Ovary (tissue), 9 donors: ENCODE measurements around the gene SIRT4. TPM values are rescaled to one million over a fixed set of nuclear protein-coding genes. Genes with fewer than 3 reads are reported as not detected.

Source experiments
- DNase-seq, 5 donors: peaks; one replicate each; pipeline ENCODE4 v3.0.0-alpha.2; 2019 to 2020
- H3K27ac ChIP-seq, 2 donors: fragments of 200-600 bp; one replicate each; pipeline versions ENCODE4 v1.5.1 to v1.8.0; 2019 to 2022
- H3K27me3 ChIP-seq: fragments of 200-600 bp; one replicate; pipeline ENCODE4 v1.8.0; 2022
- H3K36me3 ChIP-seq: fragments of 200-600 bp; sonication (generic); one replicate; pipeline ENCODE4 v1.5.1; 2019
- H3K4me1 ChIP-seq: one replicate; pipeline ENCODE4 v1.8.1; 2013; ENCODE audit warnings: mild to moderate bottlenecking, moderate library complexity; ENCODE audit not compliant: insufficient read depth
- H3K4me3 ChIP-seq: fragments of 200-600 bp; sonication (generic); one replicate; pipeline ENCODE4 v1.5.1; 2017
- H3K9me3 ChIP-seq, 2 donors: fragments of 200-600 bp in 1 of 2; sonication (generic) in 1 of 2; one replicate each; pipeline versions ENCODE4 v1.5.1 to v1.8.1; 2013 to 2019; ENCODE audit warnings: mild to moderate bottlenecking in 1 of 2, moderate library complexity in 1 of 2
- CTCF ChIP-seq, 3 donors: fragments of 450-650 bp in 2 of 3; fragments of 200-600 bp in 1 of 3; IDR thresholded peaks; one replicate each; pipeline versions ENCODE4 v1.5.1 to v1.8.0; 2016 to 2022; ENCODE audit warnings: antibody characterized with exemption in 3 of 3, mild to moderate bottlenecking in 1 of 3
- EP300 ChIP-seq: sonication (generic); formaldehyde crosslinking; IDR thresholded peaks from one replicate; pipeline ENCODE4 v1.6.1; 2017; ENCODE audit warnings: antibody characterized with exemption
- POLR2A ChIP-seq: fragments of 450-650 bp; IDR thresholded peaks from one replicate; pipeline ENCODE4 v1.6.1; 2017; ENCODE audit warnings: antibody characterized with exemption, mild to moderate bottlenecking, moderate library complexity
- WGBS, 3 donors: extraction: QIAGEN DNeasy Blood & Tissue Kit in 1 of 3; methylation state at CpG; one replicate each; pipeline versions ENCODE4 v1.1.5 to v1.1.7; 2013 to 2017; 5-methylcytosine and 5-hydroxymethylcytosine counted together
- intact Hi-C, 4 donors: fragments of 100-400 bp; cut with DNase I; formaldehyde crosslinking; loops; one replicate each; pipeline versions ENCODE4 v1.11.0 to v1.15.1; 2022 to 2023
- polyA plus RNA-seq, 2 donors: library from polyadenylated mRNA; stranded (reverse); fragments of 200-250 nt in 1 of 2; fragments of 350-450 nt in 1 of 2; fragmentation: Illumina TruSeq in 1 of 2; extraction: RNeasy Lipid Tissue Mini Kit (QIAGEN cat#74804) in 1 of 2; gene quantifications; one replicate each; pipeline ENCODE4 v1.2.3, GENCODE V29; 2013 to 2014
- total RNA-seq, 7 donors: library from RNA; depleted of rRNA in 2 of 7; stranded (reverse); fragments of >200 nt in 2 of 7; fragmentation: NEBNext Ultra II Directional in 3 of 7; extraction: Animal tissue kit (Norgen Biotek cat#: 25700) in 3 of 7; gene quantifications; one replicate each; pipeline versions ENCODE4 v1.1.0 to v1.2.4, GENCODE V29; 2016 to 2023
- donor health status: DM: no; HTN: no; CAD: no; lungs with moderate emphysema.
- donor health status: DM: no; HTN: no; CAD: no.
- donor health status: Bipolar disorder and iron deficiency.
- donor health status: DM: yes; HTN: yes; CAD: no.
- donor health status: DM: no; HTN: no; CAD: no.
- donor health status: DM: yes; HTN: yes; CAD: no.

The SIRT4 gene
- total and polyA plus RNA-seq, 9 donors, result 0.87 to 4.6 (median 1.4) TPM

DNA sequence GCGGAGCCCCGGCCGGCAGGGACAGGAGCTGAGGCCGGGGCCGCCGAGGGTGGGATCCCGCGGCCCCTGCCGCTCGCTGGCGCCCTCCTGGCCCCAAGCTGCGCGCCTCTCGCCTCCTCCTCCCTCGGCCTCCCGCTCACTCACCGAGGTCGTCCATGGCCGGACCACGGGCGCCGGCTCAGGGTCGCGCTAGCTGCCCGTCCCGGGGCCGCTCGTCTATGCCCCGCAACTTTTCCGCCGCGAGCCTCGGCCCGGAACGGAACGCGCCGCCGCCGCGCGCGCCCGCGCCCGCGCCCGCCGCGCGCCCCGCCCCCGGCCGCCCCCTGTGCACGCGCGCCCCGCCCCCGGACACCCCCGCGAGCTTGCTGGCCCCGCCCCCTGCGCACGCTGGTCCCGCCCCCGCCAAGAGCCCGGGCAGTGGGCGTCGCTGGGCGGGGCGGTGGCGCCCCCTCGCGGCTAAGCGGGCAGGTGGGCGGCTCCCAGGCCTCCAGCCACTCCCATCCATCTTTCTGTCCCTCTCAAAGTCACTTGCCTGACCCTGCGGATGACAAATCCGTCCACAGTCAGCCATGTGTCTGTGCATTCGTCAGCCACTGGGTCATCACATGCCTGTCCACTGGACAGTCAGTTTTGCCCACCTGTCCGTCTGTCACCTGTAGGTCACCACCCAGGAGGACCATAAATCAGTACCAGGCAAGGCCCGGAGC, 36.5 kb upstream of the SIRT4 start, which contains the start of gene PXN:
TSS of gene PXN (minus strand) at position 258 of the 707 bp plus-strand sequence. CDS start at position 157, 101 bp downstream.
- Histone ChIP-seq H3K27ac (peak within 1 kb of the TSS; percentile 4 to 53), H3K4me1 (peaks cover 19% of the 10 kb centered on the region), H3K4me3 (peak within 1 kb of the TSS; percentile 100), H3K36me3 (no peaks in the 10 kb centered on the region), H3K9me3 (no peaks in the 10 kb centered on the region), H3K27me3 (no peaks in the 10 kb centered on the region)
- intact Hi-C loops, result loop anchor here (1.0 to 2.0 kb wide), 2 partner anchors 37 kb away; no protein-coding TSS in a partner anchor
- WGBS, 3 donors, result 1 to 2% (median 1%) methylated on average over 32 to 78 of the region's 81 CpGs
- peak; percentile 51 for TF ChIP-seq POLR2A
- peak; percentile 76 to 87 (median 85) for TF ChIP-seq CTCF (IDR thresholded peaks at IDR 0.05)
- TF ChIP-seq EP300, result no peak
- peak; percentile 84 to 94 (median 92) for DNase-seq

DNA sequence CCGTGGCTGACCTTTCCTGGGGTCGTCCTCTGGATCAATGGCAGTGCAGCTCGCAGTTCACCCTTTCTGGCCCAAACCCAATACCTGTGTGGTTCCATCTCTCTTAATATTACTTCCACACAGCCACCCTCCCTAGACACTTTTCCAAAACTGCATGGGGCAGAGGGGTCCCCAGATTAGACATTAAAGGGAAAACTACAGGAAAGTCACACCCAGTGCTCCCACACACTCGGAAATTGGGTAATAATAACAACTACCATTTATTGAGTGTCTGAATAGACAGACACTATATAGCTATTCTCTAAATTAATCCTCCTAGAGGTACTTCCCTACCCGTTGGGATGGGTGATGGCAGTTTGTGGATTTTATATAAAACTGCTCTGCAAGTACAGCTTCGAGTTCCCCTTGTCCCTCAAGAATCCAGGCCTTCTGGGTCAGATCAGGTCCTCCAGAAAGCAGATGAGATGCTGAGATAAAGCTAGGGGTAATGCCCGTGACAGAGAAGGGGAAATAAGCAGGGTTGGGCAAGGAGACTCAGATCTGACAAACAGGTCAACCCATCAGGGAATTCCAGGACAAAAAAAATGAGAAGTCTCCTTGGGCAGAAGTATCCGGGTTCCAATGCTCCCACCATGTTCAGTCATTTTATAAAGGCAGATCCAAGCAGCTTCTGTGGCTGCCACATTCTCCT, 35.8 kb upstream of the SIRT4 start:
- Histone ChIP-seq H3K27ac (peak overlapping the region in 1 of 2 donors; percentile 13), H3K9me3 (no peaks in the 10 kb centered on the region), H3K36me3 (no peaks in the 10 kb centered on the region), H3K4me3 (no peak overlapping the region), H3K4me1 (peaks cover 19% of the 10 kb centered on the region), H3K27me3 (no peaks in the 10 kb centered on the region)
- DNase-seq, result no peak
- 26 to 35% (median 28%) methylated on average over 8 of the region's 8 CpGs for WGBS, 3 donors
- intact Hi-C loops, result loop anchor here in 1 of 4 donors (1.0 kb wide), 1 partner anchor 38 kb away; no protein-coding TSS in a partner anchor
- TF ChIP-seq POLR2A (no peak), CTCF (IDR thresholded peaks at IDR 0.05) (no peak), EP300 (no peak)

GRCh38 chr12:120267736-120268135, 34.4 kb upstream of the SIRT4 start:
- H3K9me3 ChIP-seq, result no peaks in the 10 kb centered on the region
- peaks cover 10% of the 10 kb centered on the region for H3K4me1 ChIP-seq
- intact Hi-C loops, result no loop called here
- H3K27ac ChIP-seq, result no peak overlapping the region
- TF ChIP-seq CTCF (IDR thresholded peaks at IDR 0.05) (no peak), POLR2A (no peak), EP300 (no peak)
- H3K27me3 ChIP-seq, result no peaks in the 10 kb centered on the region
- WGBS, 3 donors, result 46 to 58% (median 49%) methylated on average over 4 of the region's 4 CpGs
- H3K36me3 ChIP-seq, result no peaks in the 10 kb centered on the region
- no peak for DNase-seq
- no peak overlapping the region for H3K4me3 ChIP-seq

GRCh38 chr12:120276734-120277133, 25.4 kb upstream of the SIRT4 start:
- H3K27me3 ChIP-seq, result no peaks in the 10 kb centered on the region
- 79 to 90% (median 90%) methylated on average over 6 of the region's 6 CpGs for WGBS, 3 donors
- no peaks in the 10 kb centered on the region for H3K36me3 ChIP-seq
- no peaks in the 10 kb centered on the region for H3K9me3 ChIP-seq
- no peak for DNase-seq
- no peak overlapping the region for H3K4me3 ChIP-seq
- intact Hi-C loops, result no loop called here
- TF ChIP-seq EP300 (no peak), CTCF (IDR thresholded peaks at IDR 0.05) (no peak), POLR2A (no peak)
- H3K4me1 ChIP-seq, result no peaks in the 10 kb centered on the region
- H3K27ac ChIP-seq, result no peak overlapping the region
